GM23338 (cell line): ENCODE data around the gene RPE.

Source experiments
- CREB1 ChIP-seq: fragments of 250-450 bp; sonication (Bioruptor Pico); IDR thresholded peaks from 2 replicates; pipeline ENCODE4 v1.5.0; 2020; ENCODE audit warnings: low read depth, mild to moderate bottlenecking, moderate library complexity
- CTCF ChIP-seq, 2 experiments: fragments of 200-600 bp in 1 of 2; sonication (generic) in 1 of 2; conservative IDR thresholded peaks; 2 replicates each; pipeline versions ENCODE4 v1.5.1 to v1.6.1; 2016 to 2017; ENCODE audit warnings: antibody characterized with exemption in 2 of 2, low read depth in 2 of 2, mild to moderate bottlenecking in 2 of 2, moderate library complexity in 1 of 2
- EZH2phosphoT487 ChIP-seq: fragments of 200-600 bp; sonication (generic); IDR thresholded peaks from one replicate; pipeline ENCODE4 v1.8.1; 2018; ENCODE audit warnings: antibody characterized with exemption; ENCODE audit not compliant: unreplicated experiment
- ZNF114 ChIP-seq: fragments of 250-450 bp; sonication (Bioruptor Pico); IDR thresholded peaks from 2 replicates; pipeline ENCODE4 v1.5.0; 2020; ENCODE audit warnings: mild to moderate bottlenecking, moderate library complexity

- TF ChIP-seq EZH2phosphoT487: no peak
- no peak for TF ChIP-seq CREB1 (CRISPR knock-in tag)
- no peak for TF ChIP-seq ZNF114
- TF ChIP-seq CTCF (conservative IDR thresholded peaks at IDR 0.05; ENCODE audit: low read depth in 2 of 2): no peak
Observed at GRCh38 chr2:209958016-209958415, 44.4 kb upstream of the RPE start.
